ENCODE results near the gene CORIN.
"Not testable (repeated sequence)": the region's sequence is repeated elsewhere in the genome, so short reads cannot be mapped to it uniquely, and the experiment has no call there.

CORIN gene

DNA sequence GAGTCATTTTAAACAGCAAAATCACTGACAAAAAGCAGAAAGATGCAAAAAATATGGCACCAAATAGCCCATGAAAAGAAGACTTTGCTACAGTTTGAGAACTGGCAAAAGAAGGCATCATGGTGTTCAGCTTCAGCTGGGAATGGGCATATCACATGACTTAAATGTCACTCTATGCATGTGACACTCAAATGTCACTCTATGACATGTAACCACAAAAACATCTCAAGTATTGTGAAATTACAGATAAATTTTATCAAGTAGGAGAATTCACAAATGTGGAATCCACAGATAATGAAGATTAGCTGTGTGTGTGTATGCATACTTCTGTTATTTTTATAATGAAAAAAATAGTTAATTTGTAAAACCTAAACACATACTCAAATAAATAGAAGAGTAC is 270.9 kb downstream of the CORIN start:
- no peak for DNase-seq (ENCODE audit: low read depth in 2 of 2)

DNA sequence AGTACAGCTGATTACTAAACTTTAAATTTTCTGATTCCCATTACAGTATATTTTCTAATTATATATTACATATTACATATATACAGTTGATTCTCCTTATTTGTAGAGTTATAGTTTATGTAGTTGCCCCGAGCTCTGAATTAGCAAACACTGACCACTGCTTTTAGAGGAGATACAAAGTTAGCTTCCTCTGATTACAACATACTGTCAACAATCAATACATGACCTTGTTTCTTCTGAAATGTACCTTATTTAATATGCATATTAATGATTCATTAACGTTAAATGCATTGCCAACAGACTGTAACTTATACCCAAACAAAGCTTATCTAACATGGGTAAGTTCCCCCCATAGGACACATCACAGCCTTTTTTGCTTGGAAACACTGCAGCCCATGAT is 271.3 kb downstream of the CORIN start:
- DNase-seq (ENCODE audit: low read depth in 2 of 2), result no peak

DNA sequence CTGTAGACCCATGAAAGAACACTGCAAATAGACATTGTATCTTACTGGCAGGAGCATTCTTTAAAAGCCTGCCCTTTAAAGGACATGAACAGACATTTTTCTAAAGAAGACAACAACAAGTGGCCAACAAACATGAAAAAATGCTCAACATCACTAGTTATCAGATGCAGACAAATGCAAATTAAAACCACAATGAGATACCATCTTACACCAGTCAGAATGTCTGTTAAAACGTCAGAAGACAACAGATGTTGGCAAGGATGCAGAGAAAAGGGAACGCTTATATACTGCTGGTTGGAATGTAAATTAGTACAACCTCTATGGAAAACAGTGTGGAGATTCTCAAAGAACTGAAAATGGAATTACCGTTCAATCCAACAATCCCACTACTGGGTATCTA is 275.6 kb downstream of the CORIN start:
- no peak for DNase-seq (ENCODE audit: low read depth in 2 of 2)

DNA sequence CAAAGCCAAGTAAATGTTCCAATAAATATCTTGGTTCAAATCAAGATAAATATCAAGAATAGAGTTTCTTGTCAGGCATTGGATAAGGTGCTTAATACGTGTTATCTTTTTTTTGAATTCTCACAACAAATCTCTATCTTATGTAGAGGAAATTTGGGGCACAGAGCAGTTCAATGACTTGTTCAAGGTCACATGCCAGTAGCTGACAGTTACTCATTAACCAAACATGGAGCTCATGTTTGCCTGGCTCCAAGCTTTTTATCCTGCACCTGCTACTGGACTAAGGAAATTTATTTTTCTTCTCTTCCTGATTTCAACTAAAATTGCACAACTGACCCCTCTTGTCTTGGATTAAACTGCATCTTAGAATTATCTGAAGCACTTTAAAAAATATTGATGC is 276.5 kb downstream of the CORIN start:
- no peak for DNase-seq (ENCODE audit: low read depth in 2 of 2)

DNA sequence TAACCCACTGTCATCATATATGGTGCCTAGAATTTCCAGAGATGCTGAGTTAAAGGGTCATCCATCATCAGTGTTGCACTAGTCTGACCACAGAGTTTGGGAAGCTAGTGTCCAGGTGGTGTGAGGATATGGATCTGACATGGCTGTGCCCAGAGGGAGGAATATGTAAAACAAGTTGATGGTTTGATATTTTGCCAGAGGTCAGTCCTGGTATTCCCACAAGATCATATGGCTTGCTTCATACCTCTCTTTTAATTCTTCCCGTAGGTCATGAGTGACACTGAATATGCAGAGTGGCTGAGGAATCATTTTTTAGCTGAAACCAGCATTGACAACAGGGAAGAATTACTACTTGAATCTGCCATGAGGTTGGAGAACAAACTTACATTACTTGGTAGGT is 277.2 kb downstream of the CORIN start:
- no peak for DNase-seq (ENCODE audit: low read depth in 2 of 2)

DNA sequence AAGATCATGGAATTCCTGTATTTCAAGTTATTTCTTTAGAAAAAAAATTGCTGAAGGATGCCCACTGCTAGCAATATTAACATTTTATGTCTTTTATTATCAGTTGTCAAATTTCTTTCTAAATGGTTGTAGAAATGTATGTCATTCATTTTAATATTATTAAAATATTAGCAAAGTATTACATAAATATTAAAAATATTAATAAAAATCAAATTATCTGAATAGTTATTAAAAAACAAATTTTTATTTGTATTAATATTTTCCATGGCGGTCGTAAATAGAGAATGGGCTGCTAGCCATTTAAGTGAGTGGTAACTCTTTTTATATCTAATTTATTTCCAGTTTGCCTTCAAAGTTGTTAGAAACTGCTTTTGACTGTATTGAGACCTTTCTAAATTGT is 280.6 kb downstream of the CORIN start:
- no peak for DNase-seq (ENCODE audit: low read depth in 2 of 2)

DNA sequence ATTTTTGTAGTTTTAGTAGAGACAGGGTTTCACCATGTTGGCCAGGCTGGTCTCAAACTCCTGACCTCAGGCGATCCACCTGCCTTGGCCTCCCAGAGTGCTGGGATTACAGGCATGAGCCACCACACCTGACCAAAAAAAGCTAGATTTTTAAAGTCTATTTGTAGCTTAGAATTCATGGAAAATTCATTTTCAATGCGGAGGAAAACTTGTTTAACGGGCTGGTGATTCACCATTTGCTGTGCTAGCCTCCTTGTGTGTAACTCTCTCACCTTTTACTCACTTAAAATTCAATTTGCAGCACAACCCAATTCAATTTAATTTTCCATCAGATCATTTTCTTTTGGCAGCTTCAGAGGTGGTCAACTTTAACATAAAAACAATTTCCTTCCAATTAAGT is 281.9 kb downstream of the CORIN start:
- DNase-seq (ENCODE audit: low read depth in 2 of 2), result not testable (repeated sequence)

DNA sequence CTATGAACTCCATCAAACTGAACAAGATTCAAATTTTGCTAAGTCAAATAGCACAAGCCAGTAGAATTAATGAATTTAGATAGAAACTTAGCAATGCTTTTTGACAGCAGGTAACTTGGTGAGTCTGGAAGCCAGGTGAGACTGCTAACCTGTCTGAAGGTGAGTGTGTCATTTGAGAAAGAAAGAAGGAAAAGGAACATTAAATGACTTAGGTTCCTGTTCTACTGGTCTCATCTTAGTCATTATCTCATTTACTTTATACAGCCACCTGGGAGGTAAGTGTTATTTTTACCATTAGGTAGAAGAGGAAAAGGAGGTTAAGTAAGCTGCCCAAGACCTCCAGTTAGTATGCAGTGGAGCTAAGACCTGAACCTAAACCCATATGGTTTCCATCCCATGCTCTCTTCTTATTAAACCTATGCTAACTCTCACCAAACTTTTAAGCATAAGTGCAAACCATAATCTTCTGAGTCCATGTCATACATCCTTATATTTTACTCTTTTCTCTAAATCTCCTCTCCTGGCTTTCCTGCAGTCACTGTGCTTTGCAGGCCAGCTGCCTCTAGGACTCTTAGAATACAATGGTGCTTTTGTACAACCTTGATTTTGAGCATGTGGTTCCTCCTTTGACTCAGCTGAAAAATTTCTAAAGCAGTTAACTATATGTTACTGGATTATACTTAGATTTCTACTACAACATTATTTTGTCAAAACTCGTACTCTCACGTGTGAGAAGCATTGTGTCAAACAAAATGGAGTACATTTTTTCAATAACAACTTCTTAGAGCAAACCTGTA is 284.3 kb downstream of the CORIN start:
- DNase-seq (ENCODE audit: low read depth in 2 of 2), result no peak

DNA sequence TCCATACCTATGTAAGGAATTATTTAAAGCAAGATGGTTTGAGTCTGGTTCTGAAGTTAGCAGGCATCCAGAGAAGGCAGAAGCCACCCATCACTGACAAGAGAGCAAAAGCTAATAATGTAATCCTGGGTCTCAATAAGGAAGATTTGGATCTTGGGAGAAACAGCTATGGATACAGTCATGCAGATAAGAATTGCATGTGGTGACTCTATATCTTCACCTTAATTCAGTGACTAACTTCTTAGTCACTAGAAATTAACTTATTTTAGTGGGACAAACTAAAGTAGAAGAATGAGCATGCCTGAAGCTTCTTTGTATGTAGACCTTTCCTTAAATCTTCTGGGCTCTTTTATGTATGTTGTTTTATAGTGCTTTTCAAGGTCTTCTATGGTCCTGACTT is 286.2 kb downstream of the CORIN start:
- DNase-seq (ENCODE audit: low read depth in 2 of 2), result no peak

DNA sequence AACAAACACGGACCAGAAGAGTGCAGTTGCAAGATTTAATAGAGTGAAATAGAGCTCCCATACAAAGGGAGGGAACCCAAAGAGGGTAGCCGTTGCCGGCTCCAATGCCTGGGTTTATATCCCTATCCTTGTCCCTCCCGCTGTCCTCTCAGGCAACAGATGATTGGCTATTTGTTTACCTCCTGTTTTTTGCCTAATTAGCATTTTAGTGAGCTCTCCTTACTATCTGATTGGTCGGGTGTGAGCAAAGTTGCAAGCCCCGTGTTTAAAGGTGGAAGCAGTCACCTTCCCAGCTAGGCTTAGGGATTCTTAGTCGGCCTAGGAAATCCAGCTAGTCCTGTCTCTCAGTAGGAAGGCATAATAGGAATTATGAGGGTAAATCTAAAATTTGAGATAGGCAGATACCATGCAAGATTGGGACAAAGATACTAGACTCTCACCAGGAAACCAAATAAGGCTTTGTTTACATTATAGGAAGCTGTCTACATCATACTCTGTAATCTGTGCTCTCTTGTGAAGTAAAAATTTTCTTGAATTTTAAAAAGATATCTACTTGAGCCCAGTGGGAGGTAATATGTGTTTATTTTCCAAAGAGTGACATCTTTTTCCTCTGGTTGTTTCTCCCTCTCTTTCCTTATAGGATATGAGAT is 286.8 kb downstream of the CORIN start:
- no peak for DNase-seq (ENCODE audit: low read depth in 2 of 2)

DNA sequence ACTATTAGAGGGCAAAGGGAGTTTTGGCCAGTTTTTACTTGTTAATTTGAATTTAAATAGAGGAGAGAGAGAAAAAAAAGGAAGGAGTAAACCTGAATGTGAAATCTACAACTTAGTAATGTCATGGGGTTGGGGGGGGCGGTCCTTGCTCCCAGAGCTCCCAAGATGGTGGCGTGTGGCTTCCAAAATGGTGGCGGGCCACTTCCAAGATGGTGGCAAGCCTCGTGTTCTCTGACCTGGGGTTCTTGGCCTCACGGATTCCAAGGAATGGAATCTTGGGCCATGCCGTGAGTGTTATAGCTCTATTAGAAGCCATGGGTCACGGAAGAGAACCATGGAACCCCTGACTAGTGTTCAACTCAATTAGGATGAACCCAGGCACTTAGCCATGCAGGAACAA is 287.5 kb downstream of the CORIN start:
- not testable (repeated sequence) for DNase-seq (ENCODE audit: low read depth in 2 of 2)
